Thyroid gland (tissue), 4 donors: Measurements from ENCODE around the gene EFNA5.

Experiments
- CTCF ChIP-seq, 6 experiments: fragments of 200-600 bp in 3 of 6; fragments of 450-650 bp in 3 of 6; sonication (generic) in 3 of 6; IDR thresholded peaks; one replicate each; pipeline ENCODE4 v1.5.1; 2016 to 2019; ENCODE audit warnings: antibody characterized with exemption in 6 of 6, mild to moderate bottlenecking in 2 of 6, inconsistent platforms in 1 of 6, moderate library complexity in 1 of 6
- POLR2A ChIP-seq, 2 donors: fragments of 450-650 bp; IDR thresholded peaks; one replicate each; pipeline ENCODE4 v1.6.1; 2017; ENCODE audit warnings: antibody characterized with exemption in 2 of 2, mild to moderate bottlenecking in 2 of 2, moderate library complexity in 1 of 2

- TF ChIP-seq POLR2A (IDR thresholded peaks at IDR 0.05) (no peak), CTCF (IDR thresholded peaks at IDR 0.05) (no peak)
These were observed 171.5 kb downstream of the EFNA5 start for GRCh38 chr5:107499237-107499636.
